Thymus (tissue), 11 donors: Measurements from ENCODE around the gene ZNF678. TPM values are rescaled to one million over a fixed set of nuclear protein-coding genes. Genes with fewer than 3 reads are reported as not detected.
"Not testable (repeated sequence)": the region's sequence is repeated elsewhere in the genome, so short reads cannot be mapped to it uniquely, and the experiment has no call there.

Experiments
- DNase-seq, 9 donors: peaks; one replicate each; pipeline ENCODE4 v3.0.0-alpha.2; 2013; ENCODE audit warnings: low spot score in 9 of 9, low read depth in 6 of 9, missing footprints in 1 of 9
- H3K27ac ChIP-seq, 2 donors: one replicate each; pipeline ENCODE4 v1.5.1; 2013; ENCODE audit warnings: control low read depth in 1 of 2, low read depth in 1 of 2, low read length in 1 of 2, mild to moderate bottlenecking in 1 of 2, moderate library complexity in 1 of 2
- H3K27me3 ChIP-seq, 2 donors: one replicate each; pipeline ENCODE4 v1.5.1; 2013; ENCODE audit warnings: low read length in 1 of 2; ENCODE audit not compliant: control insufficient read depth in 2 of 2, insufficient read depth in 1 of 2
- H3K36me3 ChIP-seq, 2 donors: one replicate each; pipeline ENCODE4 v1.5.1; 2013; ENCODE audit warnings: low read length in 1 of 2, mild to moderate bottlenecking in 1 of 2, moderate library complexity in 1 of 2; ENCODE audit not compliant: control insufficient read depth in 2 of 2, insufficient read depth in 2 of 2
- H3K4me1 ChIP-seq, 2 donors: one replicate each; pipeline ENCODE4 v1.5.1; 2013; ENCODE audit warnings: low read length in 2 of 2; ENCODE audit not compliant: control insufficient read depth in 2 of 2, insufficient read depth in 2 of 2
- H3K4me3 ChIP-seq, 2 donors: one replicate each; pipeline ENCODE4 v1.5.1; 2013; ENCODE audit warnings: low read length in 2 of 2, control low read depth in 1 of 2, mild to moderate bottlenecking in 1 of 2
- H3K9me3 ChIP-seq, 2 donors: one replicate each; pipeline ENCODE4 v1.5.1; 2013; ENCODE audit warnings: low read length in 1 of 2, mild to moderate bottlenecking in 1 of 2; ENCODE audit not compliant: control insufficient read depth in 2 of 2, insufficient read depth in 1 of 2
- WGBS: extraction: QIAGEN DNeasy Blood & Tissue Kit; methylation state at CpG from one replicate; pipeline ENCODE4 v1.1.7; 2013; 5-methylcytosine and 5-hydroxymethylcytosine counted together
- polyA plus RNA-seq: library from polyadenylated mRNA; stranded (reverse); fragments of 200-250 nt; gene quantifications from one replicate; pipeline ENCODE4 v1.2.3, GENCODE V29; 2013
- total RNA-seq: library from RNA; stranded (reverse); fragments of 120-200 nt; gene quantifications from one replicate; pipeline ENCODE4 v1.2.4, GENCODE V29; 2013
- donor health status: healthy.

ZNF678 gene
- total and polyA plus RNA-seq, 2 donors, result 2.3 to 11.6 TPM

GRCh38 chr1:227547310-227548118, 15.8 kb upstream of the ZNF678 start:
- Histone ChIP-seq H3K4me3 (no peak overlapping the region), H3K36me3 (no peaks in the 10 kb centered on the region), H3K27me3 (no peaks in the 10 kb centered on the region), H3K4me1 (peaks cover 3 to 8% of the 10 kb centered on the region in 2 donors), H3K27ac (no peak overlapping the region), H3K9me3 (no peaks in the 10 kb centered on the region)
- WGBS, result 82% methylated on average over 8 of the region's 8 CpGs
- no peak for DNase-seq

DNA sequence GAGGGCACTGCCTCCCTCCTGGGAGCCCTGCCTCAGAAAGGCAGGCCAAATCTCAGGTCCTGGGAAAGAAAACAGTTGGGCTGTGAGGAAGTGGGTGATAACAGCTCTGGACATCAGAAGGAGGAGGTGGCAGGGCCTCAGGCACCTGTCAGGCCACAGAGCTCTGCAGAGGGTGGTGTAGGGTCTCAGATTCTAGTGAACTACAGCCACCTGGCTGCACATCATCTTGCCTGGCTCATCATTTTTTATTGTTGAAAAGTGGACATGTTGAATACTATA, 15.3 kb upstream of the ZNF678 start:
- Histone ChIP-seq H3K27ac (no peak overlapping the region), H3K27me3 (no peaks in the 10 kb centered on the region), H3K9me3 (no peaks in the 10 kb centered on the region), H3K36me3 (no peaks in the 10 kb centered on the region), H3K4me1 (peaks cover 0 to 3% of the 10 kb centered on the region in 2 donors), H3K4me3 (no peak overlapping the region)
- no peak for DNase-seq

GRCh38 chr1:227548448-227548847, 14.9 kb upstream of the ZNF678 start:
- Histone ChIP-seq H3K27me3 (no peaks in the 10 kb centered on the region), H3K9me3 (no peaks in the 10 kb centered on the region), H3K4me3 (no peak overlapping the region), H3K36me3 (no peaks in the 10 kb centered on the region), H3K27ac (no peak overlapping the region), H3K4me1 (no peaks in the 10 kb centered on the region)
- 81% methylated on average over 3 of the region's 3 CpGs for WGBS
- DNase-seq, result no peak

- H3K36me3 ChIP-seq, result no peaks in the 10 kb centered on the region
- DNase-seq, result no peak
- H3K27ac ChIP-seq, result no peak overlapping the region
- H3K9me3 ChIP-seq, result no peaks in the 10 kb centered on the region
- no peak overlapping the region for H3K4me3 ChIP-seq
- 90% methylated on average over 2 of the region's 2 CpGs for WGBS
- no peaks in the 10 kb centered on the region for H3K27me3 ChIP-seq
- no peaks in the 10 kb centered on the region for H3K4me1 ChIP-seq
Observed at GRCh38 chr1:227549892-227550291, 13.5 kb upstream of the ZNF678 start.

DNA sequence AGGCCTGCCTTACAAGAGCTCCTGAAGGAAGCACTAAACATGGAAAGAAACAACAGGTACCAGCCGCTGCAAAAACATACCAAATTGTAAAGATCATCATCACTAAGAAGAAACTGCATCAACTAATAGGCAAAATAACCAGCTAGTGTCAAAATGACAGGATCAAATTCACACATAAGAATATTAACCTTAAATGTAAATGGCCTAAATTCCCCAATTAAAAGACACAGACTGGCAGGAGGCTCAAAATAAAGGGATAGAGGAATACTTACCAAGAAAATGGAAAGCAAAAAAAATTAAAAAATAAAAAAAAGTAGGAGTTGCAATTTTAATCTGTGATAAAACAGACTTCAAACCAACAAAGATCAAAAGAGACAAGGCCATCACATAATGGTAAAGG, 11.5 kb upstream of the ZNF678 start:
- WGBS, result 100% methylated on average over 1 of the region's 1 CpG
- H3K36me3 ChIP-seq, H3K27me3 ChIP-seq, H3K27ac ChIP-seq, DNase-seq, H3K4me1 ChIP-seq, H3K4me3 ChIP-seq, H3K9me3 ChIP-seq: not testable (repeated sequence)

DNA sequence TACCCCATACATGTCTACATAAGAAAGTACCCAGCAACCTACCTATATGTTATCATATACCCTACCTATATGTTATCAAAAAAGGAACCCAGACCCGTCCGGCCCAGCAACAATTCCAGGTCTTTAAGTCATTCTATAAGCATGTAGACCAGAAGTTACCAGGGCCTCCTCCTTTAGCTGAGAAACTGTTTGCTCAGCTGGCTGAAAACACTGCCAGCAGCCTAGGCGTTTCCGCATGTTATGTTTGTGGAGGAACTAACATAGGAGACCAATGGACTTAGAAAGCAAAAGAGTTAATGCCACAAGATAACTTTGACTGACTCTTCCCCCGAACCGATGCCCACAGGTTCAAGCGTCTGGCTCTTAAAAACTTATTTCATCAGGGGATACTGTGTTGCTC, 7.1 kb upstream of the ZNF678 start:
- no peak overlapping the region for H3K27ac ChIP-seq
- no peak overlapping the region for H3K4me3 ChIP-seq
- H3K9me3 ChIP-seq, result peaks cover 11 to 29% of the 10 kb centered on the region in 2 donors
- H3K36me3 ChIP-seq, result no peaks in the 10 kb centered on the region
- 97% methylated on average over 7 of the region's 7 CpGs for WGBS
- peaks cover 34 to 46% of the 10 kb centered on the region in 2 donors for H3K27me3 ChIP-seq
- no peak for DNase-seq
- H3K4me1 ChIP-seq, result no peaks in the 10 kb centered on the region

DNA sequence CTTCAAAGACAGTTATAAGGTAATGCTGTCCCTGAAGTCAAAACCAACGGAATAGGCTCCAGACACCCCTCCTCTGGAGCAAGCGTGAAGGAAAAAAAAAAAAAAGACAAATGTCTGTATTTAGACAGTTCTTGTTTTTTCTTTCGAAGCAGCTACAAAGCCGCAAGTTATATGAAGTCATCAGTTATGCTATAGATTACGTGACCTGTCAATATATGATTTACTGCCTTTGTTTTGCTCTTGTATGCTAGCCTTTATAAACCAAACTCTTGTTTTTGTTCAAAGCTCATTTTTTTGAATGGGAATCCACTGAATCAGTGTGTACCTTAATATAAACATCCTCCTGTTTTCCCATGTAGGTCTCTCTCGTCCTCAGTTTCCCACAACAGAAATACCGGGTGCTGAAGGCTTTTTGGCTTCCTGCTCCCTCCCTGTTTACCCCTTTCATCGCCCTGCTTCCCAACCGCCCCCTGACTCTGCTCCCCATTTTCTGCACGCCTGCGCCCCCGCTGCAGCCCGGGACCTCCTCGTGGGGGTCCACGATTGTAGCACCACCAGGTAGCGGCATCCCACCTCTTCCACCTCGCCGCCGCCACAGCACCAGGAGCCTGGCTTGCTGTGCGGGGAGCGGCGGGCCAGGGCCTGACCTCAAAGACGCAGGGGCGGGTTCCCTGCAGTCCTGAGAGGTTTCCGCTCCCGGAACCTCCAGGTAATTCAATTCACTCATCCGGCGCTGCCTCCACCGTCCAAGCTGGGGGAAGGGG, 5.2 kb upstream of the ZNF678 start:
- Histone ChIP-seq H3K27ac (no peak overlapping the region), H3K4me3 (no peak overlapping the region), H3K4me1 (peaks cover 0 to 2% of the 10 kb centered on the region in 2 donors), H3K27me3 (peaks cover 35 to 63% of the 10 kb centered on the region in 2 donors), H3K36me3 (no peaks in the 10 kb centered on the region), H3K9me3 (peaks cover 11 to 41% of the 10 kb centered on the region in 2 donors)
- 53% methylated on average over 29 of the region's 29 CpGs for WGBS
- DNase-seq, result no peak

- Histone ChIP-seq H3K27ac (no peak overlapping the region), H3K4me1 (peaks cover 0 to 2% of the 10 kb centered on the region in 2 donors), H3K36me3 (no peaks in the 10 kb centered on the region), H3K9me3 (peaks cover 11 to 41% of the 10 kb centered on the region in 2 donors), H3K27me3 (peaks cover 35 to 63% of the 10 kb centered on the region in 2 donors), H3K4me3 (no peak overlapping the region)
- 36% methylated on average over 20 of the region's 20 CpGs for WGBS
- no peak for DNase-seq
Observed at GRCh38 chr1:227558732-227559262, 4.6 kb upstream of the ZNF678 start.

GRCh38 chr1:227559499-227559898, 3.9 kb upstream of the ZNF678 start:
- peaks cover 35 to 63% of the 10 kb centered on the region in 2 donors for H3K27me3 ChIP-seq
- no peak for DNase-seq
- H3K4me1 ChIP-seq, result peaks cover 3 to 5% of the 10 kb centered on the region in 2 donors
- no peaks in the 10 kb centered on the region for H3K36me3 ChIP-seq
- H3K27ac ChIP-seq, result no peak overlapping the region
- 31% methylated on average over 27 of the region's 27 CpGs for WGBS
- H3K9me3 ChIP-seq, result peaks cover 11 to 41% of the 10 kb centered on the region in 2 donors
- H3K4me3 ChIP-seq, result no peak overlapping the region
